ENCODE data around the gene RNF227.

DNA sequence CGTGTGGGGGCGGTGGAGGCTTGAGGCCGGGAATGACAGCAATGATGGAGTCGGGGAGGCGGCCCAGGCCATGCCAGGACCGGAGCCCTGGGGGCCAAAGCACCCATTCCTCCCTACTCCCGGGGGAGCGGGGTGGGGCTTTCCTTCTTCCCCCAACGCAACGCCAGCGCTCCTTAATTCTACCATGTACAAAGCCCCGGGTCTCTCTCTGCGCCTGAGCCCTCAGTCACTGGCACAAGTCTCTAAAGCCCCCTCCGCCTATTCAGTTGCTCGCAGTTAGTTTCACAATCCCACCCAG lies 245 bp upstream of the RNF227 start:
- TF ChIP-seq BRCA1 (IDR thresholded peaks at IDR 0.05; ENCODE audit: low read depth, low read length) (no peak), CTCF (IDR thresholded peaks at IDR 0.05; ENCODE audit: control extremely low read depth in 1 of 3, insufficient read depth in 1 of 3, low read depth in 1 of 3, low read length in 3 of 3) (no peak), CEBPB (IDR thresholded peaks at IDR 0.05; ENCODE audit: low read depth, low read length) (no peak), SUZ12 (IDR thresholded peaks at IDR 0.05; ENCODE audit: low read length) (no peak; the same call in 1 of the 2 replicates), SIN3A (conservative IDR thresholded peaks at IDR 0.05 in 1 of 2, IDR thresholded peaks at IDR 0.05 in 1 of 2; ENCODE audit: low read depth in 1 of 2, low read length in 2 of 2) (no peak), MAFK (IDR thresholded peaks at IDR 0.05; ENCODE audit: low read depth, low read length) (no peak), POLR2AphosphoS5 (IDR thresholded peaks at IDR 0.05; ENCODE audit: low read depth, low read length) (no peak), ZNF274 (IDR thresholded peaks at IDR 0.05; ENCODE audit: borderline replicate concordance, extremely low read depth, low read length) (no peak), CREB1 (IDR thresholded peaks at IDR 0.05) (no peak), RXRA (IDR thresholded peaks at IDR 0.05; ENCODE audit: insufficient read depth, low read depth, low read length) (no peak)
- TF ChIP-seq, protein P1, sequence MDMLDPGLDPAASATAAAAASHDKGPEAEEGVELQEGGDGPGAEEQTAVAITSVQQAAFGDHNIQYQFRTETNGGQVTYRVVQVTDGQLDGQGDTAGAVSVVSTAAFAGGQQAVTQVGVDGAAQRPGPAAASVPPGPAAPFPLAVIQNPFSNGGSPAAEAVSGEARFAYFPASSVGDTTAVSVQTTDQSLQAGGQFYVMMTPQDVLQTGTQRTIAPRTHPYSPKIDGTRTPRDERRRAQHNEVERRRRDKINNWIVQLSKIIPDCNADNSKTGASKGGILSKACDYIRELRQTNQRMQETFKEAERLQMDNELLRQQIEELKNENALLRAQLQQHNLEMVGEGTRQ (IDR thresholded peaks at IDR 0.05; ENCODE audit: low read length) = no peak
- TF ChIP-seq, protein P2, sequence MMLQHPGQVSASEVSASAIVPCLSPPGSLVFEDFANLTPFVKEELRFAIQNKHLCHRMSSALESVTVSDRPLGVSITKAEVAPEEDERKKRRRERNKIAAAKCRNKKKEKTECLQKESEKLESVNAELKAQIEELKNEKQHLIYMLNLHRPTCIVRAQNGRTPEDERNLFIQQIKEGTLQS (IDR thresholded peaks at IDR 0.05; ENCODE audit: insufficient read depth, low read depth, low read length) = no peak
- TF ChIP-seq, protein P3, sequence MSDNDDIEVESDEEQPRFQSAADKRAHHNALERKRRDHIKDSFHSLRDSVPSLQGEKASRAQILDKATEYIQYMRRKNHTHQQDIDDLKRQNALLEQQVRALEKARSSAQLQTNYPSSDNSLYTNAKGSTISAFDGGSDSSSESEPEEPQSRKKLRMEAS (IDR thresholded peaks at IDR 0.05) = peak; percentile 1

Data from H1 (cell line).